NCI-H2227 (cell line): ENCODE data around the gene PNPLA1.
"Not testable (repeated sequence)": the region's sequence is repeated elsewhere in the genome, so short reads cannot be mapped to it uniquely, and the experiment has no call there.

Source experiments
- DNase-seq: peaks from one replicate; lab custom pipeline; 2025; ENCODE audit not compliant: unreplicated experiment; lab: John Stamatoyannopoulos, UW

PNPLA1 gene

DNA sequence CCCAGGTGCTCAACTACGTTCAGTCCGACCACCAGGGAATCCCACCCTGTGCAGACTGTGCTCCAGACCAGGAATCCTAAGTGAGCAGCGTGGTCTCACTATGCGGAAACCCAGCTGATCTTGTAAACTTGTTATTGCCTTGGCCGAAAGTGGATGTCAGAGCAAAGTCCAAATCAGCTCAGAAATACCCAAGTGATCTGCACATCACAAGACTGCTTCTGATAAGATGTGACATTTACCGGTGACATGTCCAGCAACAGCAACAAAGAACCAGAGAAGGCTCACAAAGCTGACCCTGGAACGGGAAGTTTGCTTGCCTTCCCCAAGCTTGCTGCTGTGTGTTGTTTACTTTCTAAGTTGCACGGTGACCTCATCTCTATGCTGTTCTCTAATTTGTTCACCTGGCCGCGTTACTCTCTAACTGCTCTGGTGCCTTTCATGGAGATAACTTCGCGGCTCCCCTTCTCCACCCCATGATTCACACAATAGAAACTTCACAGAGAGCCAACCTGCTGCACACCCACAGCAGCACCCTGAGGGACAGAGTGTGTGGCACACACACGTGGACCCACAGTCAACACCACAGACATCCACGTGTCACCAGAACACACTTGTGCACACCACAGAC is 65.1 kb downstream of the PNPLA1 start:
- DNase-seq, result no peak

DNA sequence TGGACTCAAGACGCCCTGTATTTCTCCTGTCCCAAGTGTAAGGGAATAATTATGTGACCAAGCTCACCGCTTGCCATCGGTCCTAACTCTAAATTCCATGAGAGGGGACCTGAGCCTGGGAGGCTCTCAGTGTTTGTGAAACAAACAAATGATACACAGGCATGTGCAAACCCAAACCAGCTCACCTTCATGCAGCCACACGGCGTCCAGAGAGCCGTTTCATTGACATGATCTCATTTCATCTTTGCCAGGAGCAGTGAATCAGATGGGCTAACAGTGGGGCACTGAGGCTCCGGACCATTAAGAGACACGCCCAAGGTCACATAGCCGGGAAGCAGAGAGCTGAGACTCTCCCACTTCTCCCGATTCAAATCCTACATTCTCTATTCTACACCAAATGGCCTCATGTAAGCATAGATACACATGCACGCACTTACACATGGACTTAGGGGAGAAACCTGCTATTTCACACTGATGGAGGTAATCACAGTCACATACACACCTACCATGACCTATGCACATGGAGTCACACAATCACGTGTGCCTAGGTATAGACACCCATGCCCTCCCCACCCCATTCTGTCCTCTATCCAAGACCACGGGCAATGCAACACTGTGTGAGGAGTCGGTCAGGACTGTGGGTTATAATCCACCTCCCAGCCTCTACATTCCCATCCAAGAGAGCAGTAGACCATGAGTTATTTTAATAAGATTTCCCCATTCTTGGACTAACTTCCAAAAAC is 65.8 kb downstream of the PNPLA1 start:
- no peak for DNase-seq

DNA sequence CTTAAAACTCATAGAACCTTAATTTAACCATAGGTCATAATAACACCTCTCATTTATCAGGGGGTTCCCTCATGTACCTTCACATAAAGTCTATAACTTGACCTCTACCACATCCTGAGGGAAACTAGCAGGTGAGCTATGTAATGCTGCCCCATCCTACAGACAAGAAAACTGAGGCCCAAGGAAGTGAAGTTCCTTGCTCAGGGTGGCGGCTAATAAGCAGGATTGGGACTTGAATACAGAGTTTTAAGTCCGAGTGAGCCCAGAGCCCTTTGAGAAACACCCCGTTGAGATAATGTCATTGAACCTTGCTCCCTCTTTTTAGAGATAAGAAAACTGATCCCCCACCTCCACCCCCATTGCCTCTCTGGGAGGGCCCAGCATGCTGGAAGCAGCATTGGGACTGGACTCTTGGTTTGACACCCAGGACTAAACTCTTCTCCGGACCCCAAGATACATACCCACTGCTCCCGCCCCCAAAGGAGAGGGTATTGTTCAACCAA is 66.4 kb downstream of the PNPLA1 start:
- DNase-seq, result no peak

DNA sequence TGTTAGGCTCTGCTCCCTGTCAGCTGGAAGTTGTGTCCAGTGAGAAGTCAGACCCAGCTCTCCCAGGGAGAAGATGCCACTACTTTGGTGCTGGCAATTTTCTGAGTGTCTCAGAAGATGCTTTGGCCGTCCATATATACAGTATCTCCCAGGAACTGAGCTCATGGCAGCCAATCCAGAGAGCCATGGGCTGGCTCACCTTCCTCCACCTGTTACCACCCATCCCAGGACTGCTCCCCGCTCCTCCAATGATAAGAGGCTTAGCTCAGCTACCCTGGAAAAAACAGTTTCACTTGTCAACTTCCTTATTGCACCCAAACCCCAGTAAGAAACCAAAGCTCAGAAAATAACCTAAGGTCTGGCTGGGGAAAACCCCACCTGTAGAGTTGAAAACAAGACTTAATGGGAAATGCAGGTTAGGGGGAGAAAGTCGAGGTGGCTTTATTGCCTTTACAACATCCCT is 67.0 kb downstream of the PNPLA1 start, which contains the start of gene BNIP5:
Gene BNIP5, minus strand, starts transcription at position 110 of the 463 bp plus-strand sequence. CDS start 6,198 bp downstream, outside the sequence.
- no peak for DNase-seq

DNA sequence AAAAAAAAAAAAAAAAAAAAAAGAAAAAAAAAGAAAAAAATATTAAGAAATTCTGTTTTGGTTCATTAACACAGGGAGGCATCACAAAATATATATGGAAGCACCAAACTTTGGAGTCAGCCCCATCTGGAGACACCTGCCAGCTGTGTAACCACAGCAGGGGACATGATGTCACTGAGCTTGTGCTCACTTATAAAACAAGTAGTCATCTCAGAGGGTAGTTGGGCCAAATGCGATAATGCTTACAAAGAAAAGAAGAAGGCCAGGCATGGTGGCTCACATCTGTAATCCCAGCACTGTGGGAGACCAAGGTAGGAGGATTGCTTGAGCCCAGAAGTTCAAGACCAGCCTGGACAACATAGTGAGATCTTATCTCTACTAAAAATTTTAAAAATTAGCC is 68.0 kb downstream of the PNPLA1 start:
- no peak for DNase-seq

DNA sequence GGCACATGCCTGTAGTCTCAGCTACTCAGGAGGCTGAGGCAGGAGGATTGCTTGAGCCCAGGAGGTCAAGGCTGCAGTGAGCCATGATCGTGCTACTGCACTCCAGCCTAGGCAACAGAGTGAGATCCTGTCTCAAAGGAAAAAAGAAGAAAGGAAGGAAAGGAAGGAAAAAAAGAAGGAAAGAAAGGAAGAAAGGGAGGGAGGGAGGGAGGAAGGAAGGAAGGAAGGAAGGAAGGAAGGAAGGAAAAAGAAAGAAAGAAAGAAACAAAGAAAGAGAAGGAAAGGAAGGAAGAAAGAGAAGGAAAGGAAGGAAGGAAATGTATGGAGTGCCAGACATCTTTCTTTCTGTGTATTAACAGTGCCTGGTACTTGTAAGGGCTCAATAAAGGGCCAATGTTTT is 68.4 kb downstream of the PNPLA1 start:
- not testable (repeated sequence) for DNase-seq

DNA sequence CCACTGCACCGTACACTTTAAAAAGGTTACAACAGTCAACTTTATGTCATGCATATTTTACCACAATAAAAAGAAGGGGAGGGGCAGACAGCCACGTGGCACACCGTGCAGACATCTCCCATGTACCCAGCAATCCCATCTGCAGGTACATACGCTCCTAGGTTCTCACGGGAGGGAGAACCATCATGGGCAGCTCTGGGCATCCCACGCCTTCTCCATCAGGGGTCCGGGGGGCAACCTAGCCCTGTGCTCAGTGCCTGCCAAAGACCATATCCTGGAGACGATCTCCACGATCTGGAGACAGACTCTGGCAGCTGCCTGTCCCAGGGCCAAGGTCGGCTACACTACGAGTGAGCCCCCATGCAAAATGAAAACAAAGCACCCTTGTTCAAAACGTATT is 69.3 kb downstream of the PNPLA1 start:
- DNase-seq, result no peak

DNA sequence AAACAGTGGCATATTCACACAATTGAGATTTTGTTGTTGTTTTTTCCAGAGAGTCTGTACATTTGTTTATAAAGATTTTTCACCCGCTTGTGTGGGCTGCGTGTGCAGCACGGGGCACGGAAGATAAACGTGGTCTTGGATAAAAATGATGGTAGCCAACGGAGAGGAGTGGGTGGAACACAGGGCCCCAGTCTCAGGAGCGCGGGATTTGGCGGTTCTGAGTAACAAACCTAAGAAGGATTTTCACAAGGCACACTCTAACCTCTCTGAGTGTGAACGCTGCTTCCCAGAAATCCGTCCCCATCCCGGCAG is 70.4 kb downstream of the PNPLA1 start:
- DNase-seq, result no peak

DNA sequence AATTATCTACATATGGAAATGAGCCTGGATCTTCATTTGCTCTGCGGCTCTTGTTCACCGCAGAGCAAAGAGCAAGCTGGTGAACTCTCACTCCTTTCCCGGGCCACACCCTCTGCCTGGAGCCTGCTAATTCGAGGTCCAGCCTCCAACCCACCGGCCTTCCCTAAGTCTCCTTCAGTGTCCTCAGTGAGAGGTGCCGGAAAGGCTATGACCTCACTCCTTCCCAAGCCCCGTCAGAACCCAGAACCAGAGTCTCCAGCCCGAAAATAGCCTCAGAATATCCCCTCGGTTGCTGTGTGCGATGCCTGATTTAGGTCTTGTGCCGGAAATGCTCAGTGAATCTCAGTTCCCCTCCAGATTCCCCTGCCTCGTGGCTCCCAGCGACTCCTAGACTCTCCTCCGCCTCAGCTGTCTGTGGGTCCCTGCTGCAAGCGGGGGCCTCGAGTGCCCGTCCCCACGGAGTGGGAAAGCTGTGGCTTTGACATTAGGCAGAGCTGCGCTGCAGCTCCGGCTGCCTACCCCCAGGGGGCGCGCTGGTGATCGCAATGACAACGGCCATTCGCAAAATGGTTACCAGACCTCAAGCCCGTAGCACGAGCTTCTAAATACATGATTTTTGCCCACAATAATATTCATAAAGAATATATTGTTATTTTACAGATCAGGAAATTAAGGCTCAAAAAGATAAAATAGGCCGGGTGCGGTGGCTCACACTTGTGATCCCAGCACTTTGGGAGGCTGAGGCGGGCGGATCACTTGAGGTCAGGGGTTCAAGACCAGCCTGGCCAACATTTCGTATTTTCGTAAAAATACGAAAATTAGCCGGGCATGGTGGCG is 71.0 kb downstream of the PNPLA1 start:
- DNase-seq, result peak; percentile 56

DNA sequence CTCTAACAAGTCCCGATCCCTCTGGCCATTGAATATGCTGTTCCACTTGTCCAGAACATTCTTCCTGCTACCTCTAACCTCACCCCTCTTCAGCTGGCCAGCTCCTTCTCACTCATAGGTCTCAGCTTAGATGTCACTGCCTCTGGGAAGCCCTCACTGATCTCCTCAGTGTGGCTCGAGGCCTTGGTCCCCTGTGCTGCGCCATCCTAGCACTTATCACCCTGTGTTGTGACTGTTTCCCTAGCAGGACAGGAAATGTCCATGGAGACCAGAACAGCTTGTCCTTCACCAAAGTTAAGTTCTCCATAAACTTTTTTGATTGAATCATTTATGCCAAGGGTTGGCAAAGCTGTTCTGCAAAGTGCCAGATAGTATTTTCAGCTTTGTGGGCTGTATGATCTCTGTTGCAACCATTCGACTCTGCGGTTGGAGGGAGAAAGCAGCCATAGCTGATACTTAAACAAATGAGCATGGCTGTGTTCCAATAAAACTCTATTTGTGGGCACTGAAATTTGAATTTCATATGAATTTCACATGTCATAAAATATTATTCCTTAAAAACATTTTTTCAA is 73.3 kb downstream of the PNPLA1 start:
- no peak for DNase-seq

DNA sequence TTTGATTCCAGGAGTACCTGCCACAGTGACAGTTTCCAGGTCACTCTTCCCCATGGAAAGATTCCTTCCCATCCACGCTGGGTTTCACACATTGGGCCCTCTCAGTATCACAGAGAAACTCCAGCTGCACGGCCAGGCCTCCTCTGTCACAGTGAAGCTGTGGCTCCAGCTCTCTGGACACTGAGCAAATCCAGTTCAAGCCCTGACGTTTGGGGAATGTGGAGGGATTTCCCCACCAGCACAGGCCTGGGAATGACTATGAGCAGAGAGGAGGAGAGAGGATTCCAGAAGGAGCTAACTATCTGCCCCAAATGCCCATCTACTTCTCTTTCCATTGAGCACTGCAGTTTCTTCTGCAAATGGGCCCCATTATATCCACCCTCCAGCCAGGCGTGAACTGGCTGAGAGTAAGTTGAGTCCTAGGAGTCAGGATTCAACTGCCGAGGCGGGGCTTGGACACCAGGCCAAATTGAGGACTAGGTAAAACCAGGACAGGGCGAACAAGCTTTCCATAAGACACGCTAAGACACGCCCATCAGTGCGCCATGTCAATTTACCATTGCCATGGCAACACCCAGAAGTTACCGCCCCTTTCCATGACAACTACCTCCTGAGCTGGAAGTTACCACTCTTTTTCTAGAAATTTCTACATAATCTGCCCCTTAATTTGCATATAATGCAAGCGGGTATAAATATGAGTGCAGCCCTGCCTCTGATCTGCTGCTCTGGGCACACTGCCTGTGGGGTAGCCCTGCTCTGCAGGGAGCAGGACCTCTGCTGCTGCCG is 76.0 kb downstream of the PNPLA1 start:
- DNase-seq, result peak; percentile 27

DNA sequence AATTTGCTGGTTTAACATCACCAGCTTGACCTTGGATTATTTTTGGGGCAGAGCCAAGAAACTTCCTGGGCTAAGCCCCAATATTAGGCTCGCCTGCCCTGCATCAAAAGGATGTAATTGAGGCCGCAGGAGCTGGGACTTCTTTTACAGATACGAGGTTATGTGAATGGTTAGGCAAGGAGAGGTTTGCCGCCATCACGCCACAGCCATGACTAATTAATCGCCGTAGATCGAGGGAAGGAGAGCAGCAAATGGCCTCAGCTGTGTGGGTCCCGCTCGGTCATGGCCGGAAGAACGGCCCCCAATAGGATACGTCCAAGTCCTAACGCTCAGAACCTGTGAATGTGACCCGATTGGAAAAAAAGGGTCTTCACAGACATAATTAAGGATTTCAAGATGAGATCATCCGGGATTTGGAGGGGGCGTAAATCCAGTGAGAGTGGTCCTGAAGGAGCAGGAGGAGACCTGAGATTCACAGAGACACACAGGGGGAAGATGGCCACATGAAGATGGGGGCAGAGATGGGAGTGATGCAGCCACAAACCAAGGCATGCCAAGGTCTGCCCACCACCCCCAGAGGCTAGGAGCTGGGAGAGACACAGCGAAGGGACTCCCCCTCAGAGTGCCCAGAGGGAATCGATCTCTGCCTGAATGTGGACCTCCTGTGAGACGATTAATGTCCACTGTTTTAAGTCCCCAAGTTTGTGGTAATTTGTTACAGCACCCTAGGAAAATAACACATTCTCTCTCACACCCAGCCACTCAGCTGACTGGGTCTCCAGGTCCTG is 76.8 kb downstream of the PNPLA1 start:
- no peak for DNase-seq

DNA sequence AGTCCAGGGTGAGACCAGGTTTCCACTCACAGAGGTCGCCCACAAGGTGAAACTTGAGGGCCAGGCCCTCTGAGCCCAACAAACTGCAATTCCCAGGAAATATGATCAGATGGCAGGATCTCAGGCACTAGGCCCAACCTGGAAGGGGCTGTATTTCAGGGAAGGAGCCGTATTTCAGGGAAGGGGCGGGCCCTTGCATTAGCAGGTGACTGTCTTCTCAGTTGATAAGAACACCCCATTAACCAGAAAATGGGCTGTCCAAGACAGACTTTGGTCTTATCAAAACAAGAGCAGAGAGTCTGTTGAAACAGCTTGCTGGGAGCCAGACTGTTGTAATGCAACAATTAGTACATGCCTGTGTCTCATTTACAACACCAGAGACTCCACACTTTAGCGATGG is 77.8 kb downstream of the PNPLA1 start:
- DNase-seq, result no peak

DNA sequence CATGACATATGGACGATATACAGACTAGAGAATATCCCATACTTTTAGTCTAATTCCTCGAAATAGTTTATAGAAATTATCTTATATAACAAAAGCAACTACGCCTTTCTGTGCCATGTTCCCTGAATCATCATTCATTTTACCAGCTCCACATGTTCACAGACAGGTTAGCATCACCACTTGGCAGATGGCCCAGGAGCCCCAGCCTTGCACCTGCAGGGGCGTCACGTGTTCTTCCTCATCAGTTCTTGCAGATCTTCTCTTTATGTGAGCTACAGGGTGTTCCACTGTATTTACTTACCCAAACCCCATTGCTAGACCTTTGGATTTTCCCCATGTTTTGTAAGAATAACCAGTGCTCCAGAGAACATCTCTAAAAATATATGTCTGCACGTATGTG is 79.4 kb downstream of the PNPLA1 start:
- DNase-seq, result no peak

DNA sequence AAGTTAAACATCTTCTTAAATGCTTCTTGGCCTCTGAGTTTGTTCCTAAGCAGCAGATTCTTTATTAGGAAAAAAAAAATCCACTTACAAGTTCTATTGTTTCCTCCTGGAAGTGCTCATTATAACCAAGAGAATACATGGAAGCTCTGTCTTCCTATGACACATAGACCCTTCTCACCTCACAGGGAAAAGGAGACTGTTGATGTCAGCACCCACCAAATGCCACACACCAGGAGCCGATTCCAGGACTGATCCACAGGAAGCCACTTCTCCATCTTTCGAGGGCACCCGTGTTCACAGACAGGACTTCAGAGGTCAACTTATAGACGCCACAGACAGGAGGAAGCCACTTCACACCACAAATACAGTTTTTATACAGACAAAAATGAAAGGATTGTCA is 80.2 kb downstream of the PNPLA1 start:
- no peak for DNase-seq

DNA sequence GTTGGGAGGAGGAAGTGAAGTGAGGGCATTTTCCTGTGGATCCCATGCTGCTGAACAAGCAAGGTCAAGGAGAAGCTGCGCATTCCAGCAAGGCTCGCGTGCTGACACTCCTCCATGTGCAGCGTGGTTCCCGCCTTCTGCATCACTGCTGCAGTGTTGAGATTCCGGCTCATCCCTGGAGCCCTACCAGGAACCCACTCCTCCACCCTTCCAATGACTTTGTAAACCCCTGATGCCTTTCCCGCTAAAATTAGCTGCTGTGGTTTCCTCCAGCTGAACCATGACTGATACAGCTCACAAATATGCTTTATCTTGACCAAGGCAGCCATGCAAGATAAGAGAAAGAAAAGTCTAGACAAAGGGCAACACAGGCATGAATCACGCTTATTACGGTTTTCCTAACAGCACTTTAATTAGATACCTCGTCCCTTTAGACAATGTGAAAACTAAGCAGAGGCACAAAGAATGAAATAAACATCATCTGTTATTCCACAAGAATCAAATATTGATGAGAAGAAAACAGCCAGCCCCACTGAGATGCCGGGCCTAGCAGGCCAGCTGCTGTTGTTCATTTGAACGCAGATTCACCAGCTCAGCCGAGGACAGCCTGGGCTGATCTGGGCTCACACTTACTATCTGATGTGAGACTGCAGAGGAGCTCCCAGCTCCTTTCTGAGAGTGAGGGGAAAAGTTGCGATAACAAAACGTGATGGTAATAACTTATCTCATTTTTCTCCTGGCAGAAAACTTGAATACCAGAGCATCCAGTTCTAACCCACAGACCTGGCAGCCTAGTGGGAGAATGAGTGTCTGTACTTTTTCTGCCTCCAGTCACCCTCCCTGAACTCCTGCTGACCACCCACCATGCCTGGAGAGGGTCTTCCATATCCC is 81.1 kb downstream of the PNPLA1 start:
- no peak for DNase-seq

DNA sequence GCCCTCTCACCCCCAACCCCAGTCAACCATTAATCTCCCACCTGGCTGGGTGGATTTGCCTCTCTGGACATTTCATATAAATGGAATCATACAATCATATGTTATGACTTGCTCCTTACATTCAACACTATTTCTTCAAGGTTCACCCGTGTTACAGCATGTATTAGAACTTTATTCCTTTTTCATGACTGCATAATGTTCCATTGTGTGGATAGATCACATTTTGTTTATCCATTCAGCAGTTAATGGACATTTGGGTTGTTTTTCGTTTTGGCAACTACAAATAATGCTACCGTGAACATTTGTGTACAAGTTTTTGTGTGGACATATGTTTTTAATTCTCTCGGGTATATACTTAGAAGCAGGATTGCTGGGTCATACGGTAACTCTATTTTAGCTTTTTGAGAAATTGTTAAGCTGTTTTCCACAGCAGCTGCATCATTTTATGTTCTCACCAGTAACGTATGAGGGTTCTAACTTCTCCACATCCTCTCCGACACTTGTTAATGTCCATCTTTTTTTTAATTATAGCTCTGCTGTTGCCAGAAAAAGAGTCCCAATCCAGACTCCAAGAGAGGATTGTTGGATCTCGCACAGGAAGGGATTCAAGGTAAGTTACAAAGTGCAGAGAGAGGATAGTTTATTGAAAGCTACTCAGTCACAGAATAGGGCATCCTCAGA is 82.8 kb downstream of the PNPLA1 start:
- DNase-seq, result no peak

DNA sequence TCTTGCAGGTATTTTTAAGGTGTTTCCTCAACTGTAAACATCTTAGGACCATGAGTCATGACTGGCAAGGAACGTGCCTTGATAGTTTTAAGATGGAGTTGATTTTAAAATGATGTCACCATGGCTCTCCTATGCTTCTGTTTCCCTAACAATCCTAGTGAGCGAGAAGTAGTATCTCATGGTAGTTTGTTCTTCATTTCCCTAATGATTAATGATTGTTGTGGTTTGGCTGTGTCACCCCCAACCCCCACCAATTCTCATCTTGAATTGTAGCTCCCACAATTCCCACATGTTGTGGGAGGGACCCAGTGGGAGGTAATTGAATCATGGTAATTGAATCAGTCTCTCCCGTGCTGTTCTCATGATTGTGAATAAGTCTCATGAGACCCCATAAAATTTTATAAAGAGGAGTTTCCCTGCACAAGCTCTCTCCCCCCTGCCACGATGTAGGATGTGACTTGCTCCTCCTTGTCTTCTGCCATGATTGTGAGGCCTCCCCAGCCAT is 83.6 kb downstream of the PNPLA1 start:
- DNase-seq, result no peak
